Fibroblast of pulmonary artery (primary cell): Measurements from ENCODE around the gene CTIF.

Source experiments
- DNase-seq: peaks from one replicate; pipeline ENCODE4 v3.0.0-alpha.2; 2010; ENCODE audit warnings: low read depth
- H3K4me3 ChIP-seq: replicated peaks from 2 replicates; pipeline ENCODE4 v1.5.1; 2011; ENCODE audit warnings: low read depth, mild to moderate bottlenecking, control low read depth, low read length, moderate library complexity
- TF ChIP-seq, protein P1 (sequence below): IDR thresholded peaks from 2 replicates; pipeline ENCODE4 v1.5.1; 2011; ENCODE audit warnings: mild to moderate bottlenecking, control low read depth, low read length, inconsistent platforms; ENCODE audit errors: missing control alignments

CTIF gene

DNA sequence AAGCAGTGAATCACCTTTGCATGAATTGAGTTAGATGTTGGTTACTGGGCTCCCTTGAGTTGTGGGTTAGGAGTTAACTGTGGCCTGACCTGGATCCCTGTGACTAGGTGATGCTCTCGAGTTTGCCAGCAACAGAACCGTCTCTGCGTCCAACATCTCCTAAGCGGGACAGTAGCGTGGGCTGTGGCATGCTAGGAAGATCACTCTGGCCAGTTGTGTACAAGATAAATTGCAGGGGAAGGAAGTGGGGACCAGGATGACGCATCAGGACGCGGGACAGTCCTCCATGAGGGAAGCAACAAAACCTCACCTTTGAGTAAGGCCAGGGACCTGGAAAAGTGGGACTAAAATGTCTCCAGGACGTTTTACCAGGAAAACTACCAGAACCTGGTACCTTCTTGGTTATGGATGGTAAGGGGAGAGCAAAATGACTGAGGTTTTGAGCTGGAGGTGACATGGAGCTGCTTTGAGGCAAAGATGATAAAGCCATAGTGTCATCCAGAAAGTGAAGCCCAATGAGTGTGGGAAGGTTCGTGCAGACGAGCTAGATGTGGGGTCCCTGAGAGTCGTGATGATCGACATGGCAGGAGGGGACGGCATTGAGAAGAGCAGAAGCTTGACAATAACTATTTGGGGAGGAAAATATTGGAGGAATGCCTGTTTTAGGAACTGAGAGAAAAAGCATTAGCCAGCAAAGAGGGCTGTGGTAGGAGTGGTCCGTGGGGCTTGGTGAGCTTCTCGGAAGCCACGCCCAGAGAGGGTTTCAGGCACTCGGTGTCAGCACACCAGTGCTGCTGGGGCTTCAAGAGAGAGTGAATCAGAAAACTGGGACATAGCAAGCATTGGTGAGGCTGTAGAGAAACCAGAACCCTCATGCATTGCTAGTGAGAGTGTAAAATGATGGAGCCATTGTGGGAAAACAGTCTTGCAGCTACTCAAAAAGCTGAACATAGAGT is 316.9 kb downstream of the CTIF start:
- no peak overlapping the region for H3K4me3 ChIP-seq
- TF ChIP-seq, protein P1, sequence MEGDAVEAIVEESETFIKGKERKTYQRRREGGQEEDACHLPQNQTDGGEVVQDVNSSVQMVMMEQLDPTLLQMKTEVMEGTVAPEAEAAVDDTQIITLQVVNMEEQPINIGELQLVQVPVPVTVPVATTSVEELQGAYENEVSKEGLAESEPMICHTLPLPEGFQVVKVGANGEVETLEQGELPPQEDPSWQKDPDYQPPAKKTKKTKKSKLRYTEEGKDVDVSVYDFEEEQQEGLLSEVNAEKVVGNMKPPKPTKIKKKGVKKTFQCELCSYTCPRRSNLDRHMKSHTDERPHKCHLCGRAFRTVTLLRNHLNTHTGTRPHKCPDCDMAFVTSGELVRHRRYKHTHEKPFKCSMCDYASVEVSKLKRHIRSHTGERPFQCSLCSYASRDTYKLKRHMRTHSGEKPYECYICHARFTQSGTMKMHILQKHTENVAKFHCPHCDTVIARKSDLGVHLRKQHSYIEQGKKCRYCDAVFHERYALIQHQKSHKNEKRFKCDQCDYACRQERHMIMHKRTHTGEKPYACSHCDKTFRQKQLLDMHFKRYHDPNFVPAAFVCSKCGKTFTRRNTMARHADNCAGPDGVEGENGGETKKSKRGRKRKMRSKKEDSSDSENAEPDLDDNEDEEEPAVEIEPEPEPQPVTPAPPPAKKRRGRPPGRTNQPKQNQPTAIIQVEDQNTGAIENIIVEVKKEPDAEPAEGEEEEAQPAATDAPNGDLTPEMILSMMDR, result no peak
- no peak for DNase-seq

DNA sequence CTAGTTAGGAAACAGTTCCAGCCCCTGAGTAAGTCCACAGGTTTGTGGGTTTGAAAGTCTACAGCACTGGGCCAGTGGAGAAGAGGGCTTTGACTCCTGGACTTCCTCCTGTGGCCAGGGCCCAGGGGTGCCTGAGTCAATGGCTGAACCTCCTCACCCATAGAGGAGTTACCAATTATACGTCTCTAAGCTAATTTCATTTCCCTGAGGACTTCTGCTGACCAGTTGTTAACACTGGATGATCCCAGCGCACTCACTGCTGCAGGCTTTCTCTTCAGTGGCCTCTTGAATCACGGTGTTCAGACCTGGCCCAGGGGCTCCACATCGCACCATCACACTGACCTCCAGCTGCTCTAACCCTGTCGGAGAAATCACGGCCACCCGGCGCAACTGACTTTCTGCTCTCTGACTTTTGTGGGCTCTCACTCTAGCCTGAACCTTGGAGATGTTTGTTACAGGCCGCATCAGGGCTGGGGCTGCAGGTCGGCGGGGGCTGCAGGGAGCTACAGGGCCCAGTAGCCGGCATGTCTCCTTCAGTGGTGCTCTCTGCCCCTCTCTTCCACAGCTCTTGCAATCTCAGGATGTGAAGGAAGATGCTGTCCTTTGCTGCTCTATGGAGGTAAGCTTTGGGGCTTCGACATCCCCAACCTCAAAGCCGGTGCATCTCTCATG is 318.3 kb downstream of the CTIF start:
- TF ChIP-seq, protein P1, result no peak
- no peak overlapping the region for H3K4me3 ChIP-seq
- no peak for DNase-seq

DNA sequence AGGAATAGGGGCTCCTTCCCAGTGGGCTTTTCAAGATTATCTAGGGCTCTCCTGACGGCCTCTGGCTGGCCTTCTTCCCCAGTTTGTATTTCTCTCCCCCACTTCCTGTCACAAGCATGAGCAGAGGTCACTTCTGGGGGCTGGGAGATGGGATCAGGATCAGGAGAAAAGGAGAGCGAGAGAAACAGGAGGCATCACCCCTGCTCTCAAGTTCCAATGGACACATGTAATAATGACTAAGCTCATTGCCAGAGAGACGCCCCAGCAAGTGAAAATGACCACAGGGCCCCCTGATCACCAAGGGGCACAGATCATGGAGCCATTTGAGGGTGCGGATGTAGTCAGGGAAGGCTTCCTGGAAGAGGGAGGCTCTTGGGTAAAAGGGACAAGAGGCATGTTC is 319.8 kb downstream of the CTIF start:
- TF ChIP-seq, protein P1, result no peak
- no peak overlapping the region for H3K4me3 ChIP-seq
- DNase-seq, result no peak

DNA sequence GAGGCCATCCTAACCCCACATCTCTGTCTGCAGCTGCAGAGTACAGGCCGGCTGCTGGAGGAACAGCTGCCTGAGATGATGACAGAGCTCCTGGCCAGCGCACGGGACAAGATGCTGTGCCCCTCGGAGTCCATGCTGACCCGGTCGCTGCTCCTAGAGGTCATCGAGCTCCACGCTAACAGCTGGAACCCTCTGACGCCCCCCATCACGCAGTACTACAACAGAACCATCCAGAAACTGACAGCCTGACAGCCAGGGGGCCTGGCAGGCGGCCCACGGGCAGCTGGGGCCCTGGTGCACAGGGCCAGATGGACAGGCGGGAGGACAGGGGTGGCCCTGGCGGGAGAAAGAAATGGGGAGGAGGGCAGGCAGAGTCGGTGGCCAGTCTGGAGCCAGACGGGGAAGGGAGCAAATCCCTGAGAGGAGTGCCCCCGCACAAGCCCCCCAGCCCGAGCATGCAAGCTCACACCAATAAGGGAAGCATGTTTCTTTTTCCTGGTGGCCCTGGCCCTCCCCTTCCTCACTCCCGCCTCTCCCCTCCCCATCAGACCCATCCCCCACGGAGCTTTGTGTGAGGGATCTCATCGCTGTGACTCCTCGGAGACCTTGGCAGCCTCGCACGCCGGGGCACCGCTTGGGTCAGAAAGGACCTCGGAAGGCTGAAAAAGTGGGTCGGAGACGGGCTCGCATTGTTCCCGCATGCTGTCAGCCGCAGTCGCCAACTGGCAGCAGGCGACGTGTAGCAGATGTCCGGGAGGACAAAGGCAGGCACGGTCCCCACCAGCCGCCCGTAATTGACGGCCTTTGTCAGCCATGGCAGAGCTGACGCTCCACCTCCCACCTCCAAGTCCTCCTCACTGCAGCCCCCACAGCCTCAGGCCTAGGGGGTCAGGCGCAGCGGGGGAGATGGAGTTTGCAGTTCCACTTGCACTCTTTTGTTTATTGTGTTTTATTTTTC is 320.8 kb downstream of the CTIF start:
- TF ChIP-seq, protein P1, result no peak
- no peak overlapping the region for H3K4me3 ChIP-seq
- DNase-seq, result no peak

DNA sequence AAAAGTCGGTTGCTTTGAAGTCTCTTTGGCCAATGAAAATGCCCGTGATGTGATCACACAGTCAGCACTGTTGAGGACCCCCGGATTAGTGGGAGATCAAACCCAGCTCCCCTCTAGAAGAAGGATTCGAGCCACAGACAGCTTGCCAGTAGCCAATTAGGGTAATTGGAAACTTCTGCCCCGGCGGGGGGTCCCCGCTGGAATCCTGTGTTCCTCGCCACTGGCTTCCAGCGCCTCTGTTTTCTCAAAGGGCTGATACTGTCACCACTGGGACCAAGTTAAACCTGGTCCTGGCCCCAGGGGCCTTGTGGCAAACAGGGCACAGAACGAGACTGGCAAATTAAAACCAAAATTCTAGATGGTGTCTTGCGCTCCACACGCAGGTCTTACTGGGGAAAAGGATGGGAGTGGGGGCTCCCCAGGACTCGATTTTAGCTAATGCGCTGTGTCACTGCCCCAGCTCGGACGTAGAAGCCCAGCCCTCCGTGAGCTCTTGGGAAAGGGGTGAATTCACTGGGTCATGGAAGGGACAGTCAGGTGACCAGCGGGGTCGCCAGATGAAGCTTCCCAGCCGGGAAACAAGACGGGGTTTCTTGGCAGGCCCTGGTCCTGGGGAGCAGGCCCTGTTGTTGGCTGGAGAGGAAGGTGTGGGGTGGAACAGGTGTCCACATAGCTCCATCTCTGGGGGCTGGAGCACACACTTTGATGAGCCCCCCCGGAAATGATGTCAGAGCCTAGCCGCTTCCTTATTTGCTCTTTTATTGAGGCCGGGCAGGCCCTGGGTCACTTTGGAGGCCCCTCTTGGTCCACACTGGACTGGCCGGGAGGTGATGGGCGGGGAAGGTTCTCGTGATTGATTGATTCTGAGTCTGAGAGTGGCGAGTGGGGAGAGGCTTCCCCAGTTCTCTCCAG is 321.7 kb downstream of the CTIF start:
- DNase-seq, result no peak
- no peak overlapping the region for H3K4me3 ChIP-seq
- TF ChIP-seq, protein P1, result no peak
